GM12864 (cell line): Measurements from ENCODE around the gene MORN1.

Experiments
- DNase-seq: peaks from one replicate; pipeline ENCODE4 v3.0.0-alpha.2; 2011; ENCODE audit warnings: low read depth
- H3K4me3 ChIP-seq: 2 replicates; pipeline ENCODE4 v1.5.1; 2011; ENCODE audit warnings: mild to moderate bottlenecking, low read depth, low read length, control low read depth
- TF ChIP-seq, protein P1 (sequence below): IDR thresholded peaks from 2 replicates; pipeline ENCODE4 v1.5.1; 2011; ENCODE audit warnings: low read depth, mild to moderate bottlenecking, moderate library complexity, low read length, control low read depth, inconsistent platforms; ENCODE audit errors: missing control alignments

The MORN1 gene

DNA sequence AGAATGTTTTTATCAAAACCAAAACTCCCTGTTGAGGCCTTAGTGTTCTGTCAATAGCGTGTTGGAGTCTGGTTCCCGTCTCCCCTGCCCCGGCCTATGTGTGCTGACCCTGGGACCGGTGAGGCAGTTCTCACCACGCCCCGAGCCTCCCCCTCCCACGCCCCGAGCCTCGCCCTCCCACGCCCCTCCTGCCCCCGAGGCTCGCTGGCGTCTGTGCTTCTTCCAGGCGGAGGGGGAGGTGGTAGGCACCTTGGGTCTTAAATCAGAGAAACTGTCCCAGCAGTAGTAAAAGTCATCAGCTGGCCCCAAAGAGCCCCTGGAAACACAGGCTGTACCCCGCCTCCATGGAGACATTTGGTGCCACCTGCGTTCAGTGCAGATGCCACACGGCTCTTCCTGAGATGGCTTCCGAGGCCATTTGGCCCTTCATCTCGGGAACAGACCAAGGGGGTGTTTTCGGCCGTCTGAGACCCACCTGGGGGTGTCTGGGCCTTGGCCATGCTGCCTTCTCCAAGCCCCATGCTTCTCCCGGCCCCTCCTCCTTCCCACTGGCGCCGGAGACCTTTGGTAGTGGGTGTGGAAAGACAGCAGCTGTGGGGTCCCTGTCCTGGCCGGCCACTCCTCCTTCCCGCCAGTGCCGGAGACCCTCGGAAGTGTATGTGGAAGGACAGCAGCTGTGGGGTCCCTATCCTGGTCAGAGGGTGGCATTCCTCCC, 118.5 kb downstream of the MORN1 start:
- TF ChIP-seq, protein P1, sequence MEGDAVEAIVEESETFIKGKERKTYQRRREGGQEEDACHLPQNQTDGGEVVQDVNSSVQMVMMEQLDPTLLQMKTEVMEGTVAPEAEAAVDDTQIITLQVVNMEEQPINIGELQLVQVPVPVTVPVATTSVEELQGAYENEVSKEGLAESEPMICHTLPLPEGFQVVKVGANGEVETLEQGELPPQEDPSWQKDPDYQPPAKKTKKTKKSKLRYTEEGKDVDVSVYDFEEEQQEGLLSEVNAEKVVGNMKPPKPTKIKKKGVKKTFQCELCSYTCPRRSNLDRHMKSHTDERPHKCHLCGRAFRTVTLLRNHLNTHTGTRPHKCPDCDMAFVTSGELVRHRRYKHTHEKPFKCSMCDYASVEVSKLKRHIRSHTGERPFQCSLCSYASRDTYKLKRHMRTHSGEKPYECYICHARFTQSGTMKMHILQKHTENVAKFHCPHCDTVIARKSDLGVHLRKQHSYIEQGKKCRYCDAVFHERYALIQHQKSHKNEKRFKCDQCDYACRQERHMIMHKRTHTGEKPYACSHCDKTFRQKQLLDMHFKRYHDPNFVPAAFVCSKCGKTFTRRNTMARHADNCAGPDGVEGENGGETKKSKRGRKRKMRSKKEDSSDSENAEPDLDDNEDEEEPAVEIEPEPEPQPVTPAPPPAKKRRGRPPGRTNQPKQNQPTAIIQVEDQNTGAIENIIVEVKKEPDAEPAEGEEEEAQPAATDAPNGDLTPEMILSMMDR, result no peak
- no peak overlapping the region for H3K4me3 ChIP-seq
- no peak for DNase-seq

- DNase-seq, result no peak
- no peak overlapping the region for H3K4me3 ChIP-seq
- TF ChIP-seq, protein P1, result no peak
Measured at GRCh38 chr1:2271841-2272655, 119.3 kb downstream of the MORN1 start.
